GM21423 (cell line): ENCODE data around the gene UBXN2A.
"Not testable (repeated sequence)": the region's sequence is repeated elsewhere in the genome, so short reads cannot be mapped to it uniquely, and the experiment has no call there.

Experiments used
- ATAC-seq: cut with Tn5 transposase; IDR thresholded peaks from one replicate; pipeline ENCODE4 v1.9.1; 2021; ENCODE audit warnings: mild to moderate bottlenecking, moderate library complexity; ENCODE audit not compliant: unreplicated experiment

The UBXN2A gene

GRCh38 chr2:24011250-24012104 lies 71.2 kb downstream of the UBXN2A start:
- no peak for ATAC-seq

GRCh38 chr2:24012521-24013188 lies 72.4 kb downstream of the UBXN2A start:
- ATAC-seq, result no peak

GRCh38 chr2:24014902-24015301 lies 74.6 kb downstream of the UBXN2A start:
- ATAC-seq, result not testable (repeated sequence)

- ATAC-seq, result no peak
Observed at GRCh38 chr2:24015562-24016375, 75.5 kb downstream of the UBXN2A start.

- ATAC-seq, result no peak
Observed at GRCh38 chr2:24016376-24016761, 76.1 kb downstream of the UBXN2A start.

- ATAC-seq, result no peak
Observed at GRCh38 chr2:24016853-24017703, 76.8 kb downstream of the UBXN2A start.

GRCh38 chr2:24017711-24018110 lies 77.4 kb downstream of the UBXN2A start:
- no peak for ATAC-seq

GRCh38 chr2:24018241-24018640 lies 78.0 kb downstream of the UBXN2A start:
- ATAC-seq, result no peak

- ATAC-seq, result no peak
Observed at GRCh38 chr2:24019729-24020128, 79.5 kb downstream of the UBXN2A start.

- no peak for ATAC-seq
Observed at GRCh38 chr2:24020244-24020643, 80.0 kb downstream of the UBXN2A start.

GRCh38 chr2:24021122-24021998 lies 81.1 kb downstream of the UBXN2A start:
- no peak for ATAC-seq

- ATAC-seq, result no peak
Observed at GRCh38 chr2:24022324-24022974, 82.2 kb downstream of the UBXN2A start.

GRCh38 chr2:24022975-24023575 lies 82.8 kb downstream of the UBXN2A start:
- no peak for ATAC-seq

- ATAC-seq, result no peak
Observed at GRCh38 chr2:24024018-24024417, 83.8 kb downstream of the UBXN2A start.

- ATAC-seq, result no peak
Observed at GRCh38 chr2:24024996-24025663, 84.9 kb downstream of the UBXN2A start.

GRCh38 chr2:24026233-24026632 lies 86.0 kb downstream of the UBXN2A start:
- no peak for ATAC-seq

- no peak for ATAC-seq
Observed at GRCh38 chr2:24038786-24039499, 98.7 kb downstream of the UBXN2A start.
